Lower lobe of right lung (tissue), 2 donors: ENCODE measurements around the gene HES1. TPM values are rescaled to one million over a fixed set of nuclear protein-coding genes. Genes with fewer than 3 reads are reported as not detected.
A peak's percentile ranks its signal among the peaks of the same experiment; 100 is the strongest.

Source experiments
- ATAC-seq, 2 donors: fragments of 200-7000 bp; cut with Tn5 transposase; one replicate each; pipeline ENCODE4 v1.9.1; 2020 to 2022; ENCODE audit warnings: mild to moderate bottlenecking in 2 of 2, moderate library complexity in 2 of 2
- DNase-seq: peaks from one replicate; pipeline ENCODE4 v3.0.0-alpha.2; 2020
- H3K27ac ChIP-seq: fragments of 200-600 bp; one replicate; pipeline ENCODE4 v1.8.0; 2022
- H3K27me3 ChIP-seq: fragments of 200-600 bp; one replicate; pipeline ENCODE4 v1.8.0; 2022; ENCODE audit warnings: low read depth
- H3K36me3 ChIP-seq: fragments of 200-600 bp; one replicate; pipeline ENCODE4 v1.8.0; 2022; ENCODE audit warnings: mild to moderate bottlenecking
- H3K4me1 ChIP-seq: fragments of 200-600 bp; one replicate; pipeline ENCODE4 v1.8.0; 2022
- H3K4me3 ChIP-seq: fragments of 200-600 bp; one replicate; pipeline ENCODE4 v1.8.0; 2022; ENCODE audit warnings: mild to moderate bottlenecking
- H3K9me3 ChIP-seq: fragments of 200-600 bp; one replicate; pipeline ENCODE4 v1.8.0; 2022
- CTCF ChIP-seq: fragments of 200-600 bp; IDR thresholded peaks from one replicate; pipeline ENCODE4 v1.8.0; 2022; ENCODE audit warnings: antibody characterized with exemption, mild to moderate bottlenecking
- intact Hi-C: fragments of 100-400 bp; cut with DNase I; formaldehyde crosslinking; loops from one replicate; pipeline ENCODE4 v1.11.0; 2022
- total RNA-seq: library from RNA; stranded (reverse); fragmentation: NEBNext Ultra II Directional; extraction: Animal tissue kit (Norgen Biotek cat#: 25700); gene quantifications from one replicate; pipeline ENCODE4 v1.2.1, GENCODE V29; 2021
- donor health status: DM: no; HTN: yes; CAD: no; lungs with severe emphysema.

HES1 gene
- total RNA-seq, 1 donor from 2014 or later: 29.5 TPM

DNA sequence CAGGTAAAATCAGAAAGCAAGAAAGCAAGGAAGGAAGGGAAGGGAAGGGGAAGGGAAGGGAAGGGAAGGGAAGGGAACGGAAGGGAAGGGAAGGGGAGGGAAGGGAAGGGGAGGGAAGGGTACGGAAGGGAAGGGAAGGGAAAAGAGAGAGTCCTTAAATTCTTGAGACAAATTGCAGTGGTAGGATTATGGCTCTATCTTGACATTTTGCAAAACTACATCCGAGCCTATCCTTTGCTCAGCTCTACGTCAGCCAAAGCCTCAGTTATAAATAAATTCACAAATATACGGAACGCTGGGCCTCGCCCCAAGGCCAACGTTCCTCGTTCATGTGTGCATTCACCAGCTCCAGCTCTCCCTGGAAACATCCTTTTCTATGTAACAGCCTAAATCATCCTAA is 25.5 kb upstream of the HES1 start:
- DNase-seq (no peak), ATAC-seq (no peak)
- no peaks in the 10 kb centered on the region for H3K4me1 ChIP-seq
- TF ChIP-seq CTCF: no peak
- H3K9me3 ChIP-seq: no peaks in the 10 kb centered on the region
- H3K4me3 ChIP-seq: no peak overlapping the region
- no peaks in the 10 kb centered on the region for H3K36me3 ChIP-seq
- intact Hi-C loops: no loop called here
- no peak overlapping the region for H3K27ac ChIP-seq
- H3K27me3 ChIP-seq: no peaks in the 10 kb centered on the region

GRCh38 chr3:194111336-194111735 is 24.6 kb upstream of the HES1 start:
- H3K9me3 ChIP-seq: no peaks in the 10 kb centered on the region
- H3K27ac ChIP-seq: no peak overlapping the region
- H3K4me3 ChIP-seq: no peak overlapping the region
- H3K4me1 ChIP-seq: no peaks in the 10 kb centered on the region
- H3K36me3 ChIP-seq: no peaks in the 10 kb centered on the region
- no peak for DNase-seq
- no peaks in the 10 kb centered on the region for H3K27me3 ChIP-seq
- no peak for ATAC-seq
- TF ChIP-seq CTCF: no peak
- intact Hi-C loops: no loop called here

DNA sequence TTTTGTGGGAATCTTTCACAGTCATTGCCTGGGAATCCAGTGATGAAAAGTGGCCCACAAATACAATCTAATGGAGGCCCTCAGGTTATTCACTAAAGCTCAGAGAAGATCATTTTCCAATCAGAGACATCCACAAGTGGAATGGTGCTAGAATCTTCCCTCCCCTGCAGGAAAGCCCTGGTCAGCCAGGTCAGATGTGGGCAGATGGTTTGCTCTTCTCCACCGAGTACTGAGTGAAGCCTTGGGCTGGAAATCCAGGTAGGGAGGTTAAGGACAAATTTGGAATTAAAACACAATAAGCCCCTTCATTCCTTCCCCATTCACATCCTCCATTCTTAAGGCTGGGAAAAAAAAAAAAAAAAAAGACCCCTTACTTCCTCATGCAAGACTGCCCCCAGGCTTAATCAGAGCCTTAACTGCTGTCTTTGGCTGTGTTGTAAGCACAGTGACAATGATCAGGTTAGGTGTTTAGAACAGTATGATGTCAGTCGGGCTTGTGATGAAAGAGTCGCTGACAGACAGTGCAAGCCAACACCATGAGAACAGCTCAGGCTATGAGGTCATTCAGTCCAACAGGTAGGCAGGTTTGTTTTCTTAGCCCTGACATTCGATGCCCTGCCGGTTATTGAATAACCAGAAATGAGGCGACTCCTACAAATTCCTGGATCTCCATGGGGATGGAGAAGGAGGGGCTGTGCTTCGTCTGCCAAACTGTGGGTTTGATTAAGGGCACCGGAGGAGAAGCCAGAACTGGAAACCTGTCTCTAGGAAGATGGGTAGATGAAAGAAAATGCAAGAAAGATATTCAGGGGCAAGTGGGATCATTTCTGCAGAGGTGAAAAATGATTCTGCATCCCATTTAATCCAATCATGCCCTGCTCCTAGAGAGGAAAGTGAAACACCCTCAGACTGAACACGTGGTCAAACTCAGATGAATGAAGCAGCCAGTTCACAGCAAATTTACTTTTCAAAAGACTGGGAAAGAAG is 23.5 kb upstream of the HES1 start:
- no peak overlapping the region for H3K4me3 ChIP-seq
- H3K27ac ChIP-seq: no peak overlapping the region
- no peaks in the 10 kb centered on the region for H3K36me3 ChIP-seq
- ATAC-seq (peak; percentile 95 to 97), DNase-seq (no peak)
- intact Hi-C loops: no loop called here
- no peaks in the 10 kb centered on the region for H3K9me3 ChIP-seq
- H3K27me3 ChIP-seq: no peaks in the 10 kb centered on the region
- no peaks in the 10 kb centered on the region for H3K4me1 ChIP-seq
- no peak for TF ChIP-seq CTCF

- intact Hi-C loops: no loop called here
- no peak for TF ChIP-seq CTCF
- no peaks in the 10 kb centered on the region for H3K36me3 ChIP-seq
Measured at GRCh38 chr3:194114123-194114522, 21.8 kb upstream of the HES1 start.

GRCh38 chr3:194117104-194117845 is 18.7 kb upstream of the HES1 start:
- Histone ChIP-seq H3K36me3 (no peaks in the 10 kb centered on the region), H3K4me1 (no peaks in the 10 kb centered on the region), H3K9me3 (no peaks in the 10 kb centered on the region), H3K27ac (no peak overlapping the region), H3K27me3 (no peaks in the 10 kb centered on the region), H3K4me3 (no peak overlapping the region)
- TF ChIP-seq CTCF: no peak
- intact Hi-C loops: no loop called here
- DNase-seq: no peak
- ATAC-seq: no peak

More at GRCh38 chr3:194114123-194114522, 21.8 kb upstream of the HES1 start:
- ATAC-seq (no peak), DNase-seq (no peak)
- no peaks in the 10 kb centered on the region for H3K9me3 ChIP-seq
- H3K27me3 ChIP-seq: no peaks in the 10 kb centered on the region
- H3K27ac ChIP-seq: no peak overlapping the region
- H3K4me1 ChIP-seq: no peaks in the 10 kb centered on the region
- H3K4me3 ChIP-seq: no peak overlapping the region
